Measurements from ENCODE around the gene SLC7A7. TPM values are rescaled to one million over a fixed set of nuclear protein-coding genes. Genes with fewer than 3 reads are reported as not detected.
A peak's percentile ranks its signal among the peaks of the same experiment; 100 is the strongest.

The SLC7A7 gene
- total and polyA plus RNA-seq, 2 of the 13 experiments (the other 11 are each of a cell fraction or from before 2014, with no cell fraction given): 0.13 to 0.63 TPM

GRCh38 chr14:22814941-22815713 is at the start of gene SLC7A7 (continued):
- TF ChIP-seq AHDC1 (CRISPR knock-in tag; IDR thresholded peaks at IDR 0.05; ENCODE audit: borderline replicate concordance) (no peak), HINFP (CRISPR knock-in tag; IDR thresholded peaks at IDR 0.05; ENCODE audit: low read depth) (peak; percentile 51; the same call in 1 of the 2 replicates), SMAD3 (CRISPR knock-in tag; IDR thresholded peaks at IDR 0.05) (0 out of 2 replicates have a peak, but pooled peaks have one; percentile 27), PRDM4 (CRISPR knock-in tag; IDR thresholded peaks at IDR 0.05; ENCODE audit: borderline replicate concordance) (no peak), POLR2AphosphoS5 (IDR thresholded peaks at IDR 0.05; ENCODE audit: low read depth, low read length) (no peak), ETV6 (CRISPR knock-in tag; conservative IDR thresholded peaks at IDR 0.05) (no peak), NCOA1 (CRISPR knock-in tag; IDR thresholded peaks at IDR 0.05) (no peak), TFAP4 (IDR thresholded peaks at IDR 0.05; ENCODE audit: borderline replicate concordance, low read depth) (no peak), ZNF160 (CRISPR knock-in tag; IDR thresholded peaks at IDR 0.05) (no peak), ZKSCAN5 (CRISPR knock-in tag; IDR thresholded peaks at IDR 0.05) (peak; percentile 79; the same call in 1 of the 2 replicates), MAFG (CRISPR knock-in tag; IDR thresholded peaks at IDR 0.05) (0 out of 2 replicates have a peak, but pooled peaks have one; percentile 44), ZNF564 (CRISPR knock-in tag; IDR thresholded peaks at IDR 0.05) (no peak), HBP1 (CRISPR knock-in tag; IDR thresholded peaks at IDR 0.05; ENCODE audit: low read depth) (no peak), ZNF468 (CRISPR knock-in tag; IDR thresholded peaks at IDR 0.05) (no peak)

Measured in HepG2 (cell line).